Panc1 (cell line): ENCODE measurements around the gene TRIM22.

Source experiments
- CTCF ChIP-seq: fragments of 450-650 bp; IDR thresholded peaks from 2 replicates; pipeline ENCODE4 v1.5.1; 2017; ENCODE audit warnings: mild to moderate bottlenecking
- POLR2AphosphoS5 ChIP-seq: IDR thresholded peaks from 2 replicates; pipeline ENCODE4 v1.6.1; 2012; ENCODE audit warnings: mild to moderate bottlenecking, low read depth, low read length, moderate library complexity
- REST ChIP-seq, 2 experiments: IDR thresholded peaks; 2 replicates each; pipeline ENCODE4 v1.6.1; 2011 to 2012; ENCODE audit warnings: low read depth in 2 of 2, control low read depth in 1 of 2, low read length in 1 of 2, mild to moderate bottlenecking in 1 of 2, moderate library complexity in 1 of 2; ENCODE audit not compliant: insufficient read depth in 1 of 2
- SIN3A ChIP-seq: IDR thresholded peaks from 2 replicates; pipeline ENCODE4 v1.6.1; 2012; ENCODE audit warnings: low read depth, mild to moderate bottlenecking, low read length, moderate library complexity, borderline replicate concordance; ENCODE audit not compliant: insufficient read depth
- TCF7L2 ChIP-seq: IDR thresholded peaks from 2 replicates; pipeline ENCODE4 v1.6.1; 2011; ENCODE audit warnings: mild to moderate bottlenecking, low read depth, low read length, inconsistent platforms

GRCh38 chr11:5719703-5720495, 30.3 kb downstream of the TRIM22 start:
- TF ChIP-seq CTCF (no peak), TCF7L2 (no peak), POLR2AphosphoS5 (no peak), REST (IDR thresholded peaks at IDR 0.05; ENCODE audit: insufficient read depth in 1 of 2, low read depth in 2 of 2, low read length in 1 of 2) (no peak), SIN3A (no peak)
